ENCODE results near the gene PTPN14. TPM values are rescaled to one million over a fixed set of nuclear protein-coding genes. Genes with fewer than 3 reads are reported as not detected.

The PTPN14 gene
- total RNA-seq, 1 donor from 2014 or later, result 27.2 TPM

DNA sequence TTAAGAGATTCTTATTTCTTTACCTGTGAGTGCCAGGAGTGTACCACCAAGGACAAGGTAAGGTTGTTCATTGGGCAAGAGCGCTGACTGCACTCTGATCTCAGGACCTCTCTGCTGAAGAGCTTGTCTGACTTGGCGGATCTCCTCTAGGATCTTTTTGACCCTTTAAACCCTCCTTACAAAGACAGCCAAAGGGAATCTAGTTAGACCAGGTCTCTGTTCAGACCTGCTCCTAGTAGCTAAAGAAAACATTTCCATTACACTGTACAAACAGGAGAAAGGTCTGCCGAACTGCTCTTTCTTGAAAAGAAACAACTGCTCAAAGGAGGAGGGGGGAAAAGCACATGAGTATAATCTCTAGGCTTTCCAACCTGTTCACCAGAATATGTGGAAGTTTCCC, 221.2 kb downstream of the PTPN14 start:
- no peaks in the 10 kb centered on the region for H3K4me1 ChIP-seq
- H3K36me3 ChIP-seq, result no peaks in the 10 kb centered on the region
- no peak overlapping the region for H3K27ac ChIP-seq
- DNase-seq (ENCODE audit: low spot score in 2 of 2), result no peak
- TF ChIP-seq CTCF (IDR thresholded peaks at IDR 0.05), result no peak
- intact Hi-C loops (cut with DNase I), result no loop called here
- H3K9me3 ChIP-seq, result no peaks in the 10 kb centered on the region
- H3K27me3 ChIP-seq, result no peaks in the 10 kb centered on the region
- no peak overlapping the region for H3K4me3 ChIP-seq

DNA sequence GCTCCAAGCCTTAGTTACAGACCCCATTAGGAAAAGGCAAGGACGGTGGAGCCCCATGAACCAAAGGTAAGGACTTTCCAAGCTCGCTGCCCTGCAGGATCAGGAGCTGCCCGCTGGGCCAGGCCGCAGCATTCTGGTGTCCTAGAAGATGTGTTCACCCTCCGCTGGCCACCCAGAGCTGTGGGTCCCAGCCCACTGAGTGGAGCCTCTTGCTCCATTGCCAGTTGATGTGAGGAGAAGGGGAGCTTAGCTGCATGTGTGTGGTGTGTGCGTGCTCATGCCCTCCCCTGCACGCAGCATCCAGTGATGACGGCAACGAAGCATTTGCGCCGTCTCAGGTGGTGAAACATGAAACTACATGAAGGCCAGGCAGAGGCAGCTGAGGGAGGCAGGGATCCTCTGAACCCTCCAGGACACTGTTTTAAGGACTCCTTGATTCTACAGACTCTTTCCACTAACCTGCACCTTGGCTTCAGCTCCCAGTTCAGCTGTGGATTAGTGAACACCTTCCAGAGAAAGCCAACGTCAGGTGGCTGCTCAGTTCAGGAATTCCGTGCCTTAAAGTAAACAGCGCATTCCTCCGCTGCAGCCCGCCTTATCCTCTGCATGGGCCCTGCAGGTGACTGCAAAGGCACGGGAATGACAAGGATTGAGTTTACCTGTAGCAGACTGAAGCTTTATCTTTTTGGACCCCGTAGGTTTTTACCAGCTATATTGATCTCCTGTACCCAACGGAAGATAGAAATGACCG, 221.8 kb downstream of the PTPN14 start:
- intact Hi-C loops (cut with DNase I), result loop anchor here (1.0 kb wide), 1 partner anchor 115 kb away; no protein-coding TSS in a partner anchor
- Histone ChIP-seq H3K27me3 (no peaks in the 10 kb centered on the region), H3K36me3 (no peaks in the 10 kb centered on the region), H3K4me3 (no peak overlapping the region), H3K4me1 (no peaks in the 10 kb centered on the region), H3K9me3 (no peaks in the 10 kb centered on the region), H3K27ac (no peak overlapping the region)
- no peak for DNase-seq (ENCODE audit: low spot score in 2 of 2)
- no peak for TF ChIP-seq CTCF (IDR thresholded peaks at IDR 0.05)

DNA sequence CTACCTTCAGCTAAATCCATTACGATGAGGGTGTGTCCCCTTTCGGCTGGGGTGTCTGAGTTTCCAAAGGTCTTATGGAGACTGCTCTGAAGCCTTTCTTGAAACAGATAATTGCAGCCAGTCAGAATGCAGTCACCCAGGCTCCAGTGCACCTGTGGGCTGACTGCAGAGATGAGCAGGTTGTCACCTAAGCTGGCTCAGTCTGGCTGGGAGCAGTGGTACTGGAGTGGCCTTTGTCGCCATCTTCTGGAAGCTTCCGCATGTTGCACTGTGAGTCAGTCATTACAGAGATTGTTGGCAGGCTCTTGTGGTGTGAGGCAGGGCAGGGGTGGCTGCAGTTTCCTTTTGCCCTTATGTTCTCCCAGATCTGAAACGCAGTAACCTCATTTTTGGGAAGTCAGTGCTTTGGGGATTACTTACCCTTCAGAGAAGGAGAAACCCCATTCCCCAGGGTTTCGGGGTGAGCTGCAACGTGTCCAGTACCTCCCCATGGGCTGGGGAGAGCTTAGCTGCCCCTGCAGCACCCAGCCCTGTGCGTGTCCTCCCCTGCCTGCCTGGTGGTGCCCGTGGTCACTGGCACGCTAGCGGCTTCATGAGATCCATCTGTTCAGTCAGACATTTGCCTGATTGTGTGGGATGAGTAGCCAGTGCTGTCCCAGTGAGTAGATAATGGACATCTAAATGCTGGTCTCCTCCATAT, 222.5 kb downstream of the PTPN14 start:
- intact Hi-C loops (cut with DNase I), result loop anchor here (1.0 kb wide), 2 partner anchors 68 to 115 kb away; no protein-coding TSS in a partner anchor
- Histone ChIP-seq H3K36me3 (no peaks in the 10 kb centered on the region), H3K9me3 (no peaks in the 10 kb centered on the region), H3K27ac (no peak overlapping the region), H3K4me1 (no peaks in the 10 kb centered on the region), H3K4me3 (no peak overlapping the region), H3K27me3 (no peaks in the 10 kb centered on the region)
- peak in 1 of 2 donors; percentile 84 for DNase-seq (ENCODE audit: low spot score in 2 of 2)
- TF ChIP-seq CTCF (IDR thresholded peaks at IDR 0.05), result peak; percentile 80 to 91 (median 89)

- TF ChIP-seq CTCF (IDR thresholded peaks at IDR 0.05), result no peak
- H3K27me3 ChIP-seq, result no peaks in the 10 kb centered on the region
- no peak overlapping the region for H3K27ac ChIP-seq
- H3K36me3 ChIP-seq, result no peaks in the 10 kb centered on the region
- H3K4me3 ChIP-seq, result no peak overlapping the region
- H3K4me1 ChIP-seq, result no peaks in the 10 kb centered on the region
- no peaks in the 10 kb centered on the region for H3K9me3 ChIP-seq
- no peak for DNase-seq (ENCODE audit: low spot score in 2 of 2)
- intact Hi-C loops (cut with DNase I), result no loop called here
These were observed 223.9 kb downstream of the PTPN14 start for GRCh38 chr1:214327514-214327913.

DNA sequence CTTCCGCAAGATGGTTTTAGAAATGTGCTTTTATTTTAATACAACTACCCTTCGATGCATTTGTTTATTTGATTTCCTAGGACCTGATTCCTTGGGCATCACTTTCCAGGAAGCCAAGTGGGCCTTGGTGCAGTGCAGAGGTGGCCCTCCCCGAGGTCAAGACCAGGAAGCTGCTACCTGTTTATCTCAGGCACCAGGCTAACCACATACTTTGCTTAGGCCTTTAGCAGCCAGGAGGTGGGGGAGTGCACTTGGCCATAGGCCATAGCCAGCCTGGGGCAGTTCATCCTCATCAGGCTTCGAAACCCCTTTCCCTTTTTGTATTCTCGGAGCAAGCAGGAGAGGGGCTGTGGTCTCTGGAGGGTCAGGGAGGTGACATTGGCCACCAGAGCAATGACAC, 225.0 kb downstream of the PTPN14 start:
- no peaks in the 10 kb centered on the region for H3K27me3 ChIP-seq
- no peaks in the 10 kb centered on the region for H3K36me3 ChIP-seq
- H3K9me3 ChIP-seq, result no peaks in the 10 kb centered on the region
- no peak overlapping the region for H3K27ac ChIP-seq
- no peak for TF ChIP-seq CTCF (IDR thresholded peaks at IDR 0.05)
- intact Hi-C loops (cut with DNase I), result no loop called here
- no peak for DNase-seq (ENCODE audit: low spot score in 2 of 2)
- H3K4me1 ChIP-seq, result no peaks in the 10 kb centered on the region
- no peak overlapping the region for H3K4me3 ChIP-seq
